CD1c-positive myeloid dendritic cell (primary cell): ENCODE results near the gene ADAM10.
A peak's percentile ranks its signal among the peaks of the same experiment; 100 is the strongest.
"Not testable (repeated sequence)": the region's sequence is repeated elsewhere in the genome, so short reads cannot be mapped to it uniquely, and the experiment has no call there.

Experiments
- DNase-seq: peaks from one replicate; pipeline ENCODE4 v3.0.0-alpha.2; 2016; ENCODE audit errors: extremely low spot score

The ADAM10 gene

GRCh38 chr15:58749532-58750337 is at the start of gene ADAM10:
TSS of gene ADAM10 (minus strand) at chr15:58749707. CDS start at chr15:58749534, 173 bp downstream.
- peak; percentile 99 for DNase-seq

- DNase-seq, result no peak
These were observed 48.0 kb upstream of the ADAM10 start for GRCh38 chr15:58797505-58797904.

GRCh38 chr15:58795825-58796224 is 46.3 kb upstream of the ADAM10 start:
- DNase-seq, result no peak

GRCh38 chr15:58793862-58794261 is 44.4 kb upstream of the ADAM10 start:
- no peak for DNase-seq

GRCh38 chr15:58788056-58788710 is 38.7 kb upstream of the ADAM10 start:
- no peak for DNase-seq

- no peak for DNase-seq
These were observed 35.8 kb upstream of the ADAM10 start for GRCh38 chr15:58785355-58785754.

- DNase-seq, result no peak
These were observed 30.0 kb upstream of the ADAM10 start for GRCh38 chr15:58779554-58779953.

GRCh38 chr15:58777107-58777506 is 27.6 kb upstream of the ADAM10 start:
- DNase-seq, result no peak

- no peak for DNase-seq
These were observed 25.9 kb upstream of the ADAM10 start for GRCh38 chr15:58775402-58775801.

GRCh38 chr15:58773024-58773423 is 23.5 kb upstream of the ADAM10 start:
- no peak for DNase-seq

- peak; percentile 33 for DNase-seq
These were observed 22.2 kb upstream of the ADAM10 start for GRCh38 chr15:58771621-58772250.

GRCh38 chr15:58770857-58771620 is 21.5 kb upstream of the ADAM10 start, which contains the start of gene MINDY2:
TSS of gene MINDY2 (plus strand) at chr15:58771302. CDS start at chr15:58771396, 94 bp downstream.
- DNase-seq, result peak; percentile 100

- no peak for DNase-seq
These were observed 21.0 kb upstream of the ADAM10 start for GRCh38 chr15:58770519-58770856.

- not testable (repeated sequence) for DNase-seq
These were observed 19.1 kb upstream of the ADAM10 start for GRCh38 chr15:58768601-58769004.

- no peak for DNase-seq
These were observed 16.8 kb upstream of the ADAM10 start for GRCh38 chr15:58766290-58766689.

GRCh38 chr15:58764468-58764867 is 15.0 kb upstream of the ADAM10 start:
- DNase-seq, result no peak

- DNase-seq, result no peak
These were observed 13.2 kb upstream of the ADAM10 start for GRCh38 chr15:58762731-58763130.

GRCh38 chr15:58762285-58762684 is 12.8 kb upstream of the ADAM10 start:
- DNase-seq, result no peak

GRCh38 chr15:58761010-58761388 is 11.5 kb upstream of the ADAM10 start:
- DNase-seq, result no peak

- no peak for DNase-seq
These were observed 11.0 kb upstream of the ADAM10 start for GRCh38 chr15:58760385-58761009.

- no peak for DNase-seq
These were observed 8.6 kb upstream of the ADAM10 start for GRCh38 chr15:58758141-58758540.

- no peak for DNase-seq
These were observed 6.4 kb upstream of the ADAM10 start for GRCh38 chr15:58755956-58756355.
